HUES48 (cell line): ENCODE data around the gene PLCB2.
A peak's percentile ranks its signal among the peaks of the same experiment; 100 is the strongest.

ENCODE experiments used
- H3K27ac ChIP-seq: one replicate; pipeline ENCODE4 v1.7.0; 2013; ENCODE audit warnings: low read depth, low read length, inconsistent platforms
- H3K27me3 ChIP-seq: 2 replicates; pipeline ENCODE4 v1.6.1; 2013; ENCODE audit warnings: mild to moderate bottlenecking, low read length; ENCODE audit not compliant: control insufficient read depth, insufficient read depth
- H3K36me3 ChIP-seq: 2 replicates; pipeline ENCODE4 v1.6.1; 2013; ENCODE audit warnings: low read length; ENCODE audit not compliant: control insufficient read depth, insufficient read depth
- H3K4me1 ChIP-seq: 2 replicates; pipeline ENCODE4 v1.6.1; 2013; ENCODE audit warnings: mild to moderate bottlenecking, low read length; ENCODE audit not compliant: control insufficient read depth, insufficient read depth
- H3K4me3 ChIP-seq: 2 replicates; pipeline ENCODE4 v1.5.1; 2013; ENCODE audit warnings: mild to moderate bottlenecking, low read depth, low read length
- H3K9ac ChIP-seq: 2 replicates; pipeline ENCODE4 v1.6.1; 2013; ENCODE audit warnings: mild to moderate bottlenecking, low read depth, low read length, moderate library complexity
- H3K9me3 ChIP-seq: 2 replicates; pipeline ENCODE4 v1.6.1; 2013; ENCODE audit warnings: low read length; ENCODE audit not compliant: control insufficient read depth, insufficient read depth

PLCB2 gene

GRCh38 chr15:40307421-40308211 lies at the start of gene PLCB2:
Gene PLCB2, minus strand, starts transcription at chr15:40307935. Its CDS starts 263 bp downstream, at chr15:40307672.
- Histone ChIP-seq H3K4me1 (peaks cover 27% of the 10 kb centered on the region), H3K27ac (no peak within 1 kb of the TSS), H3K4me3 (no peak within 1 kb of the TSS; the same call in 1 of the 2 replicates), H3K27me3 (peaks cover 19% of the 10 kb centered on the region; the same call in 1 of the 2 replicates), H3K36me3 (no peaks in the 10 kb centered on the region), H3K9ac (no peak within 1 kb of the TSS), H3K9me3 (no peaks in the 10 kb centered on the region)

- Histone ChIP-seq H3K27me3 (peaks cover 23% of the 10 kb centered on the region), H3K9me3 (no peaks in the 10 kb centered on the region), H3K36me3 (no peaks in the 10 kb centered on the region), H3K9ac (no peak overlapping the region), H3K27ac (no peak overlapping the region), H3K4me1 (peaks cover 22% of the 10 kb centered on the region), H3K4me3 (peak overlapping the region; percentile 57)
These were observed 49.5 kb upstream of the PLCB2 start for GRCh38 chr15:40357246-40357645.

- Histone ChIP-seq H3K4me1 (peaks cover 22% of the 10 kb centered on the region), H3K27me3 (peaks cover 23% of the 10 kb centered on the region), H3K9me3 (no peaks in the 10 kb centered on the region), H3K9ac (no peak overlapping the region), H3K36me3 (no peaks in the 10 kb centered on the region), H3K4me3 (no peak overlapping the region), H3K27ac (no peak overlapping the region)
These were observed 48.3 kb upstream of the PLCB2 start for GRCh38 chr15:40355976-40356585.

- H3K9me3 ChIP-seq, result no peaks in the 10 kb centered on the region
- no peaks in the 10 kb centered on the region for H3K36me3 ChIP-seq
- no peak overlapping the region for H3K4me3 ChIP-seq
- peaks cover 21% of the 10 kb centered on the region for H3K27me3 ChIP-seq
- H3K4me1 ChIP-seq, result peaks cover 22% of the 10 kb centered on the region
- H3K27ac ChIP-seq, result no peak overlapping the region
- no peak overlapping the region for H3K9ac ChIP-seq
These were observed 46.9 kb upstream of the PLCB2 start for GRCh38 chr15:40354408-40355171.

- Histone ChIP-seq H3K9me3 (no peaks in the 10 kb centered on the region), H3K36me3 (no peaks in the 10 kb centered on the region), H3K9ac (no peak overlapping the region), H3K4me3 (no peak overlapping the region), H3K4me1 (peaks cover 17% of the 10 kb centered on the region), H3K27ac (no peak overlapping the region), H3K27me3 (peaks cover 12% of the 10 kb centered on the region)
These were observed 46.0 kb upstream of the PLCB2 start for GRCh38 chr15:40353697-40354096.

- Histone ChIP-seq H3K4me1 (peaks cover 16% of the 10 kb centered on the region), H3K27ac (no peak overlapping the region), H3K27me3 (peaks cover 12% of the 10 kb centered on the region), H3K4me3 (no peak overlapping the region), H3K36me3 (no peaks in the 10 kb centered on the region), H3K9ac (no peak overlapping the region), H3K9me3 (no peaks in the 10 kb centered on the region)
These were observed 44.7 kb upstream of the PLCB2 start for GRCh38 chr15:40352281-40352901.

- no peak overlapping the region for H3K9ac ChIP-seq
- H3K9me3 ChIP-seq, result no peaks in the 10 kb centered on the region
- peaks cover 8% of the 10 kb centered on the region for H3K4me1 ChIP-seq
- no peaks in the 10 kb centered on the region for H3K36me3 ChIP-seq
- H3K27ac ChIP-seq, result no peak overlapping the region
- no peak overlapping the region for H3K4me3 ChIP-seq
- no peaks in the 10 kb centered on the region for H3K27me3 ChIP-seq
These were observed 41.4 kb upstream of the PLCB2 start for GRCh38 chr15:40349163-40349562.

GRCh38 chr15:40348474-40348870 lies 40.7 kb upstream of the PLCB2 start:
- Histone ChIP-seq H3K27ac (no peak overlapping the region), H3K36me3 (no peaks in the 10 kb centered on the region), H3K4me3 (no peak overlapping the region), H3K27me3 (no peaks in the 10 kb centered on the region), H3K9ac (no peak overlapping the region), H3K9me3 (no peaks in the 10 kb centered on the region), H3K4me1 (peaks cover 1% of the 10 kb centered on the region; the same call in 1 of the 2 replicates)

GRCh38 chr15:40347559-40348473 lies 40.1 kb upstream of the PLCB2 start:
- Histone ChIP-seq H3K9ac (no peak overlapping the region), H3K27ac (no peak overlapping the region), H3K36me3 (no peaks in the 10 kb centered on the region), H3K9me3 (no peaks in the 10 kb centered on the region), H3K4me3 (no peak overlapping the region), H3K27me3 (no peaks in the 10 kb centered on the region), H3K4me1 (no peaks in the 10 kb centered on the region)
